Measurements from ENCODE around the gene NUDT13.

GRCh38 chr10:73141603-73142002 is 31.3 kb downstream of the NUDT13 start:
- TF ChIP-seq, protein P1, sequence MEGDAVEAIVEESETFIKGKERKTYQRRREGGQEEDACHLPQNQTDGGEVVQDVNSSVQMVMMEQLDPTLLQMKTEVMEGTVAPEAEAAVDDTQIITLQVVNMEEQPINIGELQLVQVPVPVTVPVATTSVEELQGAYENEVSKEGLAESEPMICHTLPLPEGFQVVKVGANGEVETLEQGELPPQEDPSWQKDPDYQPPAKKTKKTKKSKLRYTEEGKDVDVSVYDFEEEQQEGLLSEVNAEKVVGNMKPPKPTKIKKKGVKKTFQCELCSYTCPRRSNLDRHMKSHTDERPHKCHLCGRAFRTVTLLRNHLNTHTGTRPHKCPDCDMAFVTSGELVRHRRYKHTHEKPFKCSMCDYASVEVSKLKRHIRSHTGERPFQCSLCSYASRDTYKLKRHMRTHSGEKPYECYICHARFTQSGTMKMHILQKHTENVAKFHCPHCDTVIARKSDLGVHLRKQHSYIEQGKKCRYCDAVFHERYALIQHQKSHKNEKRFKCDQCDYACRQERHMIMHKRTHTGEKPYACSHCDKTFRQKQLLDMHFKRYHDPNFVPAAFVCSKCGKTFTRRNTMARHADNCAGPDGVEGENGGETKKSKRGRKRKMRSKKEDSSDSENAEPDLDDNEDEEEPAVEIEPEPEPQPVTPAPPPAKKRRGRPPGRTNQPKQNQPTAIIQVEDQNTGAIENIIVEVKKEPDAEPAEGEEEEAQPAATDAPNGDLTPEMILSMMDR (IDR thresholded peaks at IDR 0.05; ENCODE audit: low read depth, low read length), result no peak
- TF ChIP-seq EZH2phosphoT487 (IDR thresholded peaks at IDR 0.05; ENCODE audit: low read depth), result no peak

Data from OCI-LY3 (cell line).